Panc1 (cell line): ENCODE data around the gene RPN2.

Source experiments
- CTCF ChIP-seq: fragments of 450-650 bp; IDR thresholded peaks from 2 replicates; pipeline ENCODE4 v1.5.1; 2017; ENCODE audit warnings: mild to moderate bottlenecking
- POLR2AphosphoS5 ChIP-seq: IDR thresholded peaks from 2 replicates; pipeline ENCODE4 v1.6.1; 2012; ENCODE audit warnings: mild to moderate bottlenecking, low read depth, low read length, moderate library complexity
- REST ChIP-seq, 2 experiments: IDR thresholded peaks; 2 replicates each; pipeline ENCODE4 v1.6.1; 2011 to 2012; ENCODE audit warnings: low read depth in 2 of 2, control low read depth in 1 of 2, low read length in 1 of 2, mild to moderate bottlenecking in 1 of 2, moderate library complexity in 1 of 2; ENCODE audit not compliant: insufficient read depth in 1 of 2
- SIN3A ChIP-seq: IDR thresholded peaks from 2 replicates; pipeline ENCODE4 v1.6.1; 2012; ENCODE audit warnings: low read depth, mild to moderate bottlenecking, low read length, moderate library complexity, borderline replicate concordance; ENCODE audit not compliant: insufficient read depth
- TCF7L2 ChIP-seq: IDR thresholded peaks from 2 replicates; pipeline ENCODE4 v1.6.1; 2011; ENCODE audit warnings: mild to moderate bottlenecking, low read depth, low read length, inconsistent platforms

DNA sequence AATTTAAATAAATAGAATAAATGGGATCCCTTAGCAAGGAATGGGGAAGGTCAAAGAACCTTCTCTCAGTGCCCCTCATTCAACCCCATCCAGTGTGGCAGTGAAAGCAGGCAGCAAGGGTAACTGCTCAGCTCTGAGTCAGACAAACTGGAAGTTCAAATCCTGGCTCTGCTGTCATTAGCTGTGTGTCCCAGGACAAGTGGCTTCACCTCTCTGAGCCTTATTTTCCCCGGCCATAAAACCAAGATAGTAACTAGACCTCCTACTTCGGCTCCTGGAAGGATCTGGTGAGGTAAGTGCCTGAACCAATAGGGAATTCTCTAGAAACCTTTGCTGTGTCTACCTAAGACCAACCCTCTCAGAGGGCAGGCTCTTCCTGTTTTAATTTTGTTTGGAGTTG is 78.4 kb downstream of the RPN2 start:
- no peak for TF ChIP-seq CTCF
- no peak for TF ChIP-seq REST (IDR thresholded peaks at IDR 0.05; ENCODE audit: insufficient read depth in 1 of 2, low read depth in 2 of 2, low read length in 1 of 2)
- TF ChIP-seq POLR2AphosphoS5 = no peak
- TF ChIP-seq SIN3A = no peak
- TF ChIP-seq TCF7L2 = no peak
